Forelimb muscle (tissue), 1 donor: ENCODE results near the gene SULT1E1. TPM values are rescaled to one million over a fixed set of nuclear protein-coding genes. Genes with fewer than 3 reads are reported as not detected.
"Not testable (repeated sequence)": the region's sequence is repeated elsewhere in the genome, so short reads cannot be mapped to it uniquely, and the experiment has no call there.

Experiments used
- DNase-seq: peaks from one replicate; pipeline ENCODE4 v3.0.0-alpha.2; 2013; ENCODE audit warnings: low read depth
- polyA plus RNA-seq: library from polyadenylated mRNA; unstranded; fragments of 120-200 nt; gene quantifications from one replicate; pipeline ENCODE4 v1.2.1, GENCODE V29; 2013; ENCODE audit not compliant: insufficient read length

The SULT1E1 gene
- polyA plus RNA-seq, 1 donor: 23.6 TPM

DNA sequence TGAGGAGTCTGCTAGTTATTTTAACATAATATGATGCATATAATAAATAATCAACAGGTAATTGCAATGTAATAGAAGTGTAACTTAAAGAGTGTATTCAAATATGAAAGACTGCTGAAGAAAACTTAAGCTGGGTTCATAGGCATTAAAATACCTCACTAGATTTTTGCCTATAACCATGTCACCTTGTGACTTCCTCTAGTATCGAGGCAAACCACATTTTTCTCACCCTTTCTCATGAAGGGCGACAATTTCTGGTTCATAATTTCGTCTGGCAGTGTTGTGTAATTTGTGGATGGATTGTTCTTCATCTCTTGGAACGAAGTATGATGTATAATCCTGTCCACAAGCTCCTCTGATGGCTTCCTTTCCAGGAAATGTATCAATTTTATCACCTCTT is 16.0 kb downstream of the SULT1E1 start:
- no peak for DNase-seq

DNA sequence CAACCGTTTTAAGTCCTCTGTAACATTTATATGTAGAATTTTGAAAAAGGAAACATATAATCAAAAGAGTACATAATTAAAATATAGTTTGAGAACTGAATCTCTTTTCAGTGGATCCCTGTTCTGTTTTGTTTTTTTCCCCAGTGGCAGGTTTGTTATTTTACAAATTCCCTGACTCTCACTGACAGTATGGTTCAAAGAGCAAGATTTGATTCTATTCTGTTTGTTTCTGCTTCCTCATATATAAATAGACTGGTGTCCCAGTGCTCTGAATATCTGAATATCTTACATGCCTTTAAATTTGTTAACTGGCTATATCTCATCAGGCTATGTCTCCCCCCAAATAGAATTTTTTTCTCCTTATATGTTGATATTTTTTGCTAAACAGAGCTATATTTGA is 16.6 kb downstream of the SULT1E1 start:
- DNase-seq: no peak

- no peak for DNase-seq
These were observed 21.0 kb downstream of the SULT1E1 start for GRCh38 chr4:69838977-69839376.

GRCh38 chr4:69836287-69836686 is 23.7 kb downstream of the SULT1E1 start:
- no peak for DNase-seq

DNA sequence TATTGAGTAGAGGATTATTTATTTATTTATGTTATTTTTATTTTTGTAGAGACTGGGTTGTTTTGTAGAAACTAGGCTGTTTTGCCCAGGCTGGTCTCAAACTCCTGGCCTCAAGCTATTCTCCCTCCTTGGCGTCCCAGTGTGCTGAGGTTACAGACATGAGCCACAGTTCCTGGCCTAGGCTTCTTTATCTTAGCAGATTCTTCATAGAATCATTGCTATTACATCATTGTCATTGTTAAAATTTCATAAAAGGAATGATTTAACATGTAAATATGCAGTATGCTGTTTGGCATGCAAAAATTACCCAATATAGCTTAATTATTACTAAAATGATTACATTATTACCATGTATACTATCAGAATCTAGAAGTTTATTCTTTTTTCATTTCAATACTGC is 24.2 kb downstream of the SULT1E1 start:
- no peak for DNase-seq

DNA sequence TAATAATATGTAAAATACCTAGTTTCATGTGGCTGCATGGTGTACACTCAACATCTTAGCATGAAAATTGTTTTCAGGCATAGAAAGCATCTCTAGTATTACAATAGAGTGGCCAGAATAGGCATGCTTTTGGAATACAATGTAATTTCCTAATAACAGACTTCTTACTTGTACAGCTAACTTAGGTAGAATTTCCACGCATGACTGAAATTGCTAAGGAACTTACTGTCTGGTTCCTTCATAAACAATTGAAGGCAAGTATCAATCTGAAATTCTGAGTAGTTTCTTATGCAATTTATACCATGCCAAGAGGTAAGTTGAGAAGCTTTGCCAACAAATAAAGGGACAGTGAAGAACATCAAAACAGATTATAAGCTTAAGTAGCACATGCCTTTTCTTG is 26.7 kb downstream of the SULT1E1 start:
- no peak for DNase-seq

DNA sequence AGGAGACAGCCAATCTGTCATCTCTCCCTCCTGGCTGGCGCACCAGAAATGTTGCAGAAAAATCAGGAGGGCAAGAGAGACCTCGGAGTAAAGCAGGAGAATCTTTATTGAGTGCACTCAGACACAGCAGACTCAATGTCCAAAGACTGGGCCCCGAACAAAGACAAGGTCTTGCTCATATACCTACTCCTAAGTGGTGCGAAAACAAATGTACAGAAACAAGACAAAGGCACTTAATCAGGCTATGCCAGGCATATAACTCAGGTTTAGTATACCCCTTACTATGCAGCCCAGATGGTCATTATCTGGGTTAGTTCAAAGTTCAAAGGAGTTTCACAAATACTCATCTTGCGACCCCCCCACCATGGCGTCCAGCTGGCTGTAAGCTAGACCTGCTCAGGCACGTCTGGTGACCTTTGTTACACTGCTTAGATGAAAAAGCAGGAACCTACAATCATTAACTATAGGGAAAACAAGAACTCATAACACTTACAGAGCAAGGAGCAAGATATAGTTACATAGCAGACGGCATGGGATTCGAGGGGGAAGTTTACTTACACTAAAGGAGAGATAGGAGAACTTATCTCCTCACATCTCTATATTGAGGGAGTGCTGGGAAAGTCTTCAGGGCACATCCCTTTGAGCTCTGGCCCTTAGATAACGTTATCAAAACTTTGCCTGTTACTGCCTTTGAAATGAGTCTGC is 27.5 kb downstream of the SULT1E1 start:
- no peak for DNase-seq

GRCh38 chr4:69831646-69832325 is 28.2 kb downstream of the SULT1E1 start:
- DNase-seq: no peak

GRCh38 chr4:69831270-69831627 is 28.7 kb downstream of the SULT1E1 start:
- no peak for DNase-seq

- DNase-seq: no peak
These were observed 29.2 kb downstream of the SULT1E1 start for GRCh38 chr4:69830560-69831269.

DNA sequence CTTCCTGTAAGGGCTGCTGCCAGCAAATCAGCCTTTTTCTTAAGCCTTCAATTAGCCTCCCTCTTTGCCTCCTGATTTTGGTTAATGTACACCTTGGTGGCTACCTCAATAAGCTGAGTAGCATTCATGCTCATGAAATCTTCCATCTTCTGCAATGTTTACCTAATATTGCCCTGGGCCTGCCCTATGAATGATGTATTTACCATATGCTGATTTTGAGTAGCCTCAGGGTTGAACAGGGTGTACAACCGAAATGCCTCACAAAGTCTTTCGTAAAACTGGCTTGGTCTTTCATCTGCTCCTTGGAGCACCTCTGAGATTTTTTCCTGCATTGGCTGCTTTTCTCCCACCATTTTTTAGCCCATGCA is 29.8 kb downstream of the SULT1E1 start:
- no peak for DNase-seq

DNA sequence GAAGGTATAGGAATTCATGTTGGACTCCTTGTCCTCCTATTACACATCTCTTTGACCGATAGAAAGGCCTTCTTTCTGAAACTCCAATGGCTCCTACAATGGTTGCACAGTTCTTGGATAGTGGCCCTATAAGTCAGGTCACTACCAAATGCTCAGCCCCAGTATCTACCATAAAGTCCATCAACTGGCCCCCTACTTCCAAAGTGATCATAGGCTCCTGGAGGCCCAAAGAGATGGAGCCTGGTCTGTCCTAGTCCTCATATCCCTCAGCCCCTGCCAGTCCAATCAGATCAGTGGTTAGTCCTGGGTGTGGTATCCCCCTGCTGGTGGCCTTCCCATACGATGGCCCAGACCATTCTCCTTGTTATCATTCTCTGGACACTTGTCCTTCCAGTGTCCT is 30.3 kb downstream of the SULT1E1 start:
- DNase-seq: no peak

- no peak for DNase-seq
These were observed 31.1 kb downstream of the SULT1E1 start for GRCh38 chr4:69828828-69829227.

DNA sequence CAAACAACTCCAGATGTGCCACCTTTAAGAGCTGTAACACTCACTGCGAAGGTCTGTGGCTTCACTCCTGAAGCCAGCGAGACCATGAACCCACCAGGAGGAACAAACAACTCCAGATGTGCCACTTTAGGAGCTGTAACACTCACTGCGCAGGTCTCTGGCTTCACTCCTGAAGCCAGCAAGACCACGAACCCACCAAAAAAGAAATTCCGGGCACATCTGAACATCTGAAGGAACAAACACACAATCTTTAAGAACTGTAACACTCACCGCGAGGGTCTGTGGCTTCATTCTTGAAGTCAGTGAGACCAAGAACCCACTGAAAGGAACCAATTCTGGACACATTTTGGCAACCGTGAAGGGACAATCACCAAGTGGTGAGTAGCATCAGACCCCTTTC is 34.9 kb downstream of the SULT1E1 start:
- not testable (repeated sequence) for DNase-seq

- no peak for DNase-seq
These were observed 36.3 kb downstream of the SULT1E1 start for GRCh38 chr4:69823481-69824186.

DNA sequence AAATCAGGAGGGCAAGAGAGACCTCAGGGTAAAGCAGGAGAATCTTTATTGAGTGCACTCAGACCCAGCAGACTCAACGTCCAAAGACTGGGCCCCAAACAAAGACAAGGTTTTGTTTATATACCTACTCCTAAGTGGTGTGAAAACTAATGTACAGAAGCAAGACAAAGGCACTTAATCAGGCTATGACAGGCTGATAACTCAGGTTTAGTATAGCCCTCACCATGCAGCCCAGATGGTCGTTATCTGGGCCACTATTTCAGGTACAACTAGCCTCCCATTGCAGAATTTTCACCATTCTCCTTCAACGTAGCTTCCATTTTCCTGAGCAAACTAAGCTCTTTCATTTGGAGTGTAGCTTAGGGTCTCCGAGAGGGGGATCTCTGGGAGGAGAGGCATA is 36.9 kb downstream of the SULT1E1 start:
- no peak for DNase-seq

GRCh38 chr4:69822198-69822597 is 37.7 kb downstream of the SULT1E1 start:
- no peak for DNase-seq

- no peak for DNase-seq
These were observed 41.8 kb downstream of the SULT1E1 start for GRCh38 chr4:69818060-69818639.

GRCh38 chr4:69816236-69816635 is 43.7 kb downstream of the SULT1E1 start:
- peak; percentile 47 for DNase-seq

GRCh38 chr4:69813628-69814027 is 46.3 kb downstream of the SULT1E1 start:
- no peak for DNase-seq

- no peak for DNase-seq
These were observed 48.8 kb downstream of the SULT1E1 start for GRCh38 chr4:69811166-69811565.

DNA sequence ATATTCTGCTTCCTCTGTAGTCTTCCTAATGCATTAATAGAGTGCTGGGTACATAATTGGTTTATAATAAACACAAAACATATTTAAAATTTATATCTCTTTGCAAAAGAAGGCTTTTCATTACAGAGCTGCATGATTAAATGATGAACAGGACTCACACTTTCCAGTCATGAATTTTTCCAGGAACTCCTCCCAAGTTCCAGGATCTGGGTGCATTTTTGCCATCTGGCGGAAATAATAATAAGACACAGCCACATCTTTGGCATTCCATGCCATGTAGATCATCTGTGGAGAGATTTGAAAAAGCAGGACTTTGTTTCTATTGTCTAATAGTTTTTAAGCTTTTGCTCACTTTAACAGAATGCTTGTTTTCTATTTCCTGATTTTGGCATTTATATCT is 59.3 kb downstream of the SULT1E1 start:
- DNase-seq: no peak
